DMS79 treated with DMSO at 0.1 percent for 48 hours (cell line): ENCODE data around the gene DUSP2.

Experiments used
- DNase-seq: peaks from one replicate; lab custom pipeline; 2025; lab: John Stamatoyannopoulos, UW

DUSP2 gene, protein sequence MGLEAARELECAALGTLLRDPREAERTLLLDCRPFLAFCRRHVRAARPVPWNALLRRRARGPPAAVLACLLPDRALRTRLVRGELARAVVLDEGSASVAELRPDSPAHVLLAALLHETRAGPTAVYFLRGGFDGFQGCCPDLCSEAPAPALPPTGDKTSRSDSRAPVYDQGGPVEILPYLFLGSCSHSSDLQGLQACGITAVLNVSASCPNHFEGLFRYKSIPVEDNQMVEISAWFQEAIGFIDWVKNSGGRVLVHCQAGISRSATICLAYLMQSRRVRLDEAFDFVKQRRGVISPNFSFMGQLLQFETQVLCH

GRCh38 chr2:96145036-96145847, at the start of gene DUSP2:
DUSP2 (minus strand) TSS chr2:96145440; CDS start chr2:96145354, 86 bp downstream.
- DNase-seq = peak; percentile 55

- DNase-seq = no peak
Observed at GRCh38 chr2:96191937-96192670, 46.9 kb upstream of the DUSP2 start.

DNA sequence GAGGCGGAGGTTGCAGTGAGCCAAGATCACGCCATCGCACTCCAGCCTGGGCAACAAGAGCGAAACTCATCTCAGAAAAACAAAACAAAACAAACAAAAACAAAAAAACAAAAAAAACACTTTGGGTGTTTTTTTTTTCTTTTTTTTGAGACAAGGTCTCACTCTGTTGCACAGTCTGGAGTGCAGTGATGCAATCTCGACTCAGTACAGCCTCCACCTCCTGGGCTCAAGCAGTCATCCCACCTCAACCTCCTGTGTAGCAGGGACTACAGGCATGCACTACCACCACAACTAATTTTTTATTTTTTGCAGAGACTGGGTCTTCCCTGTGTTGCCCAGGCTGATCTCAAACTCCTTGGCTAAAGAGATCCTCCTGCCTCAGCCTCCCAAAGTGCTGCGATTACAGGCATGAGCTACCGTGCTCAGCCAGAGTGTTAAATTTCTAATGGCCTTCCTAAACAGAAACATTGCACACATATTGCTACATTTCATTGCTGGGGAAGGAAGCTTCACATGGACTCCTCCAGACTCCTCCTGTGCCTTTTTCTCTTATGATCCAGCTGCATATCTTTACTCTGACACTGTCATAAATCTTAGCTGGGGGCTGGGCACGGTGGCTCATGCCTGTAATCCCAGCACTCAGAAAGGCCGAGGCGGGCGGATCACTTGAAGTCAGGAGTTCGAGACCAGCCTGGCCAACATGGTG, 43.7 kb upstream of the DUSP2 start:
- DNase-seq = no peak

- no peak for DNase-seq
Observed at GRCh38 chr2:96186562-96186961, 41.3 kb upstream of the DUSP2 start.

DNA sequence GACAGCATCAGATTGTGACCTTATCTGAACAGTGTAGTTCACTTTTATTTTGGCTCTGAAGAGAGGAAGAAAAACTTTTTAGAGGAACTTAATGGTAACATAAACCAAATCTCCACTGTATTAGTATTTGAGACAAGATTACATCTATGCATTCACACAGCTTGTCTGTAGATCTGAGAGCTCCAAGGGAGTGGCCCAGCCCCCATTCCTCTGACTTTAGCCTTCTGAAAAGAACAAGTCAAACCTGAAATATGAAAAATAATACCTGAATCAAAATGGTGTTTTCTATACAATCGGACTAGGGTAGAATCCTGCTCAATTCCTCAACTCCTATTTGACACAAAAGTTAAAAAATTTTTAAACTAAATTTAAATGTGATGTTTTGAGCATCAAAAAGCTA, 40.3 kb upstream of the DUSP2 start:
- DNase-seq = no peak

- DNase-seq = no peak
Observed at GRCh38 chr2:96184989-96185388, 39.7 kb upstream of the DUSP2 start.

DNA sequence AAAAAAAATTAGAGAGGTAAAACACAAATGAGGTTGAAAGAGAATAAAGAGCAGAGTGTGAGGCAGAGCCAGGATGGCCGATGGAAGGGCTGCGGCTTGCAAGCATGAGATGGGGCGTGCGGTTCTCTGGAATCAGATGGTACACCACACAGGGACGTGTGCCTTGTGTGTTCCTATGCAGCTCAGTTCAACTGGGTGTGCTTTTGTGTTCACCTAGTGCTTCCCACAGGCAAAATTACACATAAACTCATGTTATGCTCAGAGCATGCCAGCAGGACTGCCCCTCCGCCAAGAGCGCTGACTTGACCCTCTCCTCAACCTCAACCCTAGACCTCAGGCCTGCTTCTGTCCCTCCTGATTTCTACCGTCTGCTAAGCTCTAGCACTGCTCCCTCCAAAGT, 38.9 kb upstream of the DUSP2 start:
- DNase-seq = no peak

DNA sequence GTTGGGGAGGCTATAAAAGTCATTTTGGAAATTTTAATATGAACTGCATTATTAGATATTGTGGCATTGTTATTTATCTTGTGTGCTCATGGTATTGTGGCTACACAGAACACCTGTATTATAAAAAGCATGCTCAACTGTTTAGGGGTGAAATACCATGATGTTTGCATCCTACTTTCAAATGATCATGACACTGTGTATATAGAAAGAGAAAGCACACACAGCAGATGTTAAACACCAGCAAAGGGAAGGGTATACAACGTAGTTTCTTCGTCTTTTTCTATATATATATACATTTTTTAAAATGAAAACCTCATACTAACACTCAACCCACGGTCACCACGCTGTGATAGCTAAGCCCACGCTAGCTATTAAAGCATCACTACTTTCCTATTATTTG, 36.3 kb upstream of the DUSP2 start:
- no peak for DNase-seq

- no peak for DNase-seq
Observed at GRCh38 chr2:96180521-96180920, 35.3 kb upstream of the DUSP2 start.

- no peak for DNase-seq
Observed at GRCh38 chr2:96180002-96180401, 34.8 kb upstream of the DUSP2 start.

DNA sequence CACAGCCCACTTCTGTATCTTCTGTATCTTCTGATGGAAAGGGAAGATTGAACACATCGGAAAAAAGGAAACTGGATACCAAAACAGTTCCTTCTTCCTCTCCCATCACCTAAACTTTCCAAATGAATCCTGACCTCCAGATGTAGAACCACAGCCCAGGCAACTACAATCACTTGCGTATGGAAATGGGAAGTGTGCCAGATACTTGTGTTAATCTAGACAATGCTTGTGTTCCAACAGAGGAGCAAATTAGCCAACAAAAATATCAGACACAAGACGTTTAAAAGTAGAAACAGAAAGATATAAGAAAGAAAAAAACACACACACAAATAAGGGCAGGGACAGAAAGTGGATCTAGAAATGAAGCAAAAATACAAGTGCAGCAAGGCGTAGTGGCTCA, 31.4 kb upstream of the DUSP2 start:
- no peak for DNase-seq

DNA sequence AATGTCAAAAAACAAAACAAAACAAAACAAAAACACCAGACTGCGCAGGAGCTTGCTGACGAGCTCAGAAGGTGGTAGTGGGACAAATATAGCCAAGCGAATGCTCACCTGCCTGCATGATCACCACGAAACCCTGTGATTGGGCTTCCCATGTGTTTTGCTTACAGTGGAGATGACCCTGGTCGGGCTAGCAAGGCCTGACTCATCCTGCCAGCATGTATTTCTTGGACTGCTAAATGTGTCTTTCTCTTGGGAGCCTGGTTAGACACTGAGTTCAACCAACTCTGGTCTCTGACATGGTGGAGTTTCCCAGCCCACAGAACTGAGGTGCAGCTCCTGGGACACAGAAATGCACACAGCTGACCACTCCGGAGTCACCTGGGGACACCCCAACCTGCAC, 30.7 kb upstream of the DUSP2 start:
- no peak for DNase-seq

DNA sequence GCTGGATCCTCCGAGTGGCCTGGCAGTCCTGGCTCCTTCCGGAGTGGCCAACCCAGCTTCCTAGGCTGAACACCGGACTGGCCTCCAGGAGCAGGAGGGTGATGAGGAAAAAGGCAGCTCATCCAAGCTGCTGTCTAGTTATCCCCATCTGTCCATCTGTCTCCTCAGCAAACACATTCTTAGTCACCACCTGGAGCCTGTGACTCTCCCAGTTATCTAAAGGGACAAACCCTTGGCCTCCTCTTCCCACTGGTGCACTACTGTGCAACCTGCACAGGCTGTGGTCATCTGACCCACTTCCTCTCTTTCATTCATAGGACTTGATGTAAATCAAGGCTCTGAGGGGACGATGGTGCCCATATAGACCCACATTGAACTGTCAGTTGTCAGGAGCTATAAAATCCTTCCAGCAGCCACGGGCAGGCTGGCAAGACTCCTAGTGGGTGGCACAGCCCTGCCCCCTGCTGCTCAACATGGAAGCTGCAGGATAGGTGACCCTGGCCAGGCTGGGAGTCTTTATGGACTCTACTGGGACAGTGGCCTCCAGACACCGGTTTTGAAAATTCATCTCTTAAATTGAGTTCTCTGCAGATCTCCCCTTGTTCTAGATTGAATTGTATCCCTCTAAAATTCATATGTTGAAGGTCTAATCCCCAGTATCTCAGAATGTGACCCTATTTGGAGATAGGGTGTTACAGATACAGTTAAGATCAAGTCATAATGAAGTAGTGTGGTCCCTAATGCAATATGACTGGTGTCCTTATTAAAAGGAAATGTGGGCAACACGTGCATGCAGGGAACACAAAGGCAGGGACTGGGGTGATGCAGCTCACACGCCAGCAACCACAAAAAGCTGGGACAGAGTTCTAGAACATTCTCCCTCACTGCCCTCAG, 29.3 kb upstream of the DUSP2 start:
- peak; percentile 51 for DNase-seq

DNA sequence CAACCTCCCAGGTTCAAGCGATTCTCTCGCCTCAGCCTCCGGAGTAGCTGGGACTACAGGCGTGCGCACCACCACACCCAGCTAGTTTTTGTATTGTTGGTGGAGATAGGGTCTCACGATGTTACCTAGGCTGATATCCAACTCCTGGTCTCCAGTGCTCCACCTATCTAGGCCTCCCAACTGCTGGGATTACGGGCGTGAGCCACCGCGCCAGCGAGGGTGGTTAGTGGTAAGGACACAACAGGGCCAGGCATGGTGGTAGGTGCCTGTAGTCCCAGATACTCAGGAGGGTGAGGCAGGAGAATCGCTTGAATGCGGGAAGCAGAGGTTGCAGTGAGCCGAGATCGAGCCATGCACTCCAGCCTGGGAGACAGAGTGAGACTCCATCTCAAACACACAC, 26.6 kb upstream of the DUSP2 start:
- DNase-seq = no peak

DNA sequence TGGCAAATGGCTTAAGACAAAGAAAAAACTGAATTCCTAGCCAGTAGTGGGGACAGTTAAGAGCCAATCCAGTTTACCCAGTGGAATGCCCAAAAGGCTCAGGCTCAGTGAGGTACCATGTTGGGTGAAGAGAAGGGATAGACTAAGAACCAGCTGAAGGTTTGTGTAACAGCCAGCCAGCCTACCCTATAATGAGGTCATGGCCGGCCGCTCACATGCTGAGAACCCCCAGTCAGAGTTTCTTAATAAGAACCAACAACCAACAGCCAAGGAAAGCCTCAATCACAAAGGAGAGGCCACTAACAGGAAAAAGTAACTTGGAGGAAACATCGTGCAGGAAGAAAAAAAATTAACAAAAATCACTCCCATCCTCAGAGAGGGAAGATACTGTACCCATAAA, 25.4 kb upstream of the DUSP2 start:
- no peak for DNase-seq

DNA sequence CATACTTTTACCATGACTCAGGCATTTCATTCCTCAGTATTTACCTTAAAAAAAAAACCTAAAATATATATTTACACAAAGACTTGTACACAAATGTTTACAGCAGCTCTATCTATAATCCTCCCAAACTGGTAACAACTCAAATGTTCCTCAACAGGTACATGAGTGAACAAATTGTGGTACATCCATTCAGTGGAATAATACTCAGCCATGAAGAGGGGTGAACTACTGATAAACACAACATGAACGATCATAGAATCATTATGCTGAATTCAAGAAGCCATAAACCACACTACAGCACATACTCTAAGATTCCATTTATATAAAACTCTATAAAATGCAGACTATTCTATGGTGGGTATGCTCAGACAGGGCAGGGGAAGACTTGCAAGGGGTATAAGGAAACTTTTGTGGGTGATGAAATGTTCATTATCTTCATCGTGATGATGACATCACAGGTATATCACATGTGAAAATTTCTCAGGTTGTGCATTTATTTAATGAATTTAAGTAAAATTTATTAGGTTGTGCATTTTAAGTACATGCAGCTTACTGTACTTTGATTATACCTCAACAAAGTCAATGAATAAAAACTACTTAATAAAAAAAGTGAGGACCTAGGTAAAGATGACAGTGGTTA, 24.7 kb upstream of the DUSP2 start:
- DNase-seq = no peak

- no peak for DNase-seq
Observed at GRCh38 chr2:96167407-96168013, 22.3 kb upstream of the DUSP2 start.

DNA sequence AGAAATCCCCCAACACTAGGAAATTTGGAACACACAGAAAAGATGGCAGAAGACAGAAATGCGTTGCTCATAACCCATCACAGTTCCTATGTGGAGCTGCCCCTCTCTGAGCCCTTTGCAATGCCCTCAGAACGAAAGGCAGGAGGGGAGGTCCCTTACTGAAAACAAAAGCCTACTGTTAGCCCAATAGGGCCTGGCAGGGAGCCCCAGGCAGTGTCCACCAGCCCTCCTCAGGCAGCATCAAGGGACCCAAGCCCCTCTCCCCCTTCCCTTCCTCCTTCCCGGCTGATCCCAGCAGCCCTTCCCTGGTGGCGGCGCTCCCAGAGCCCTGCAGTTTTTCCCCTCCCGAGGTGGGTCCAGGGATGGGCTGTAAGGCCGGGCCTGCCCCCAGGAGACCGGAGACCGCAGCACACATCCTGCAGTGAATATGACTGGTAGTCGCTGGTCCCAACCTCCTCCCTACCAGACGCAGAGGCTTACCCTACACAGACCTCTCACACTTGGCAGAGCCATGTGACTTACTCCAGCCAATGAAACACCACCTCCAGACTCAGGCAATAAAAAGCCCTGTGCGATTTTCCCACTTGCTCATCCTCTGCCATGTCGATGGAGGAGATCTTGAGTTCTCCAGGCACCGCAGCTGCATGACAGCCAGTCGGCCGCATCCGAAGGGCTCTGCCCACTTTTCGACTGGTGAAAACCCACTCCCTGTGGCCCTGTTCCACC, 19.4 kb upstream of the DUSP2 start:
- DNase-seq = no peak

DNA sequence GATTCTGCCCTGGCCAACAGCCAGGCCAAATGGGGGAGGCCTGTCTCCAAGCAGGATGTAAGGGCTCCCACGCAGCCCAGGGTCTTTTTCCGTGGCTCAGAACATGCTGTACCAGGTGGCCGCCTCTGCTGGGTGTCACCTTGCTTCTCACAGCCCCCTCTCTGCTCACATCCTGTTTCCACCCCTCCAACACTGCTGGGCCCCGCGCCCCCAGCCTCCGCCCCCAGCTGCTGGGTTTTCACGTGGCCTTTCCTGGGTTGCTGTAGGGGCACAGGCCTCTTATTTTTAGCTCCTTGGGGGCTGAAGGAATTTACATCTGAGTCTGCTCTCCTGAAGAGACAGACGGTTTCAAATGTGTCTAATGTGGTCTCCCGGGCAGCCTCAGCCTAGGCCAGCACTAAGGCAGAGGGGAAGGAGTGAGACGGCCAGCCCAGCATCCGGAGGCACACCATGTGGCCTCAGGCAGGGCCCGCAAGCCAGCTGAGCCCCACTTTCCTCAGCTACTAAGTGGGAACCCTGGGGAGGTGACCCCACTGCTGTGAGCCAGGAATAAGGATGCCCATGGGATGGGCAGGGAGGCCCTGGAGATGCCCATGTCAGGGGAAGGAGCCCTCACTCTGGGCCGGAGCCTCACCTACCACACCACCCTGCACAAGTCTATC, 18.7 kb upstream of the DUSP2 start:
- no peak for DNase-seq
